Stimulated activated CD4-positive, alpha-beta T cell treated with anti-CD3 and anti-CD28 coated beads, TNF-alpha, amount 100 ng/mL, for 4 hours (primary cell): ENCODE results near the gene UGT1A9.
A peak's percentile ranks its signal among the peaks of the same experiment; 100 is the strongest.
"Not testable (repeated sequence)": the region's sequence is repeated elsewhere in the genome, so short reads cannot be mapped to it uniquely, and the experiment has no call there.

Source experiments
- DNase-seq, 3 experiments: peaks; one replicate each; pipeline ENCODE4 v3.0.0-alpha.2; 2020; ENCODE audit warnings: low read depth in 3 of 3

UGT1A9 gene

GRCh38 chr2:233711312-233712008 lies 39.8 kb downstream of the UGT1A9 start:
- DNase-seq, result peak; percentile 32 to 41 (median 37)

- no peak for DNase-seq
Observed at GRCh38 chr2:233712611-233713261, 41.0 kb downstream of the UGT1A9 start, which contains the start of gene UGT1A5. UGT1A5 (plus strand) TSS chr2:233712907; CDS start chr2:233712992, 85 bp downstream.

- DNase-seq, result no peak
Observed at GRCh38 chr2:233713262-233713615, 41.5 kb downstream of the UGT1A9 start.

- DNase-seq, result no peak
Observed at GRCh38 chr2:233714121-233714520, 42.4 kb downstream of the UGT1A9 start.

GRCh38 chr2:233718552-233718951 lies 46.9 kb downstream of the UGT1A9 start, which contains the start of gene UGT1A4:
UGT1A4 (plus strand) TSS chr2:233718736; CDS start chr2:233718821, 85 bp downstream.
- DNase-seq, result no peak

- DNase-seq, result no peak
Observed at GRCh38 chr2:233728723-233729301, 57.1 kb downstream of the UGT1A9 start, which contains the start of gene UGT1A3. UGT1A3 (plus strand) TSS chr2:233729042; CDS start chr2:233729127, 85 bp downstream.

- DNase-seq, result not testable (repeated sequence)
Observed at GRCh38 chr2:233736868-233737653, 65.4 kb downstream of the UGT1A9 start.

GRCh38 chr2:233740870-233741269 lies 69.2 kb downstream of the UGT1A9 start:
- no peak for DNase-seq

- no peak for DNase-seq
Observed at GRCh38 chr2:233743464-233744259, 72.0 kb downstream of the UGT1A9 start.

GRCh38 chr2:233745073-233745755 lies 73.5 kb downstream of the UGT1A9 start:
- DNase-seq, result no peak

- DNase-seq, result not testable (repeated sequence)
Observed at GRCh38 chr2:233745838-233746237, 74.1 kb downstream of the UGT1A9 start.

GRCh38 chr2:233746475-233747282 lies 75.0 kb downstream of the UGT1A9 start:
- DNase-seq, result no peak

GRCh38 chr2:233747283-233747544 lies 75.5 kb downstream of the UGT1A9 start:
- DNase-seq, result no peak

GRCh38 chr2:233750689-233751088 lies 79.0 kb downstream of the UGT1A9 start:
- DNase-seq, result not testable (repeated sequence)

GRCh38 chr2:233751212-233752009 lies 79.7 kb downstream of the UGT1A9 start:
- DNase-seq, result not testable (repeated sequence)

- DNase-seq, result no peak
Observed at GRCh38 chr2:233754872-233755611, 83.3 kb downstream of the UGT1A9 start.

GRCh38 chr2:233756429-233757081 lies 84.9 kb downstream of the UGT1A9 start:
- DNase-seq, result no peak

GRCh38 chr2:233758141-233758540 lies 86.4 kb downstream of the UGT1A9 start:
- no peak for DNase-seq
